Ovary (tissue), 9 donors: Measurements from ENCODE around the gene HSPA8. TPM values are rescaled to one million over a fixed set of nuclear protein-coding genes. Genes with fewer than 3 reads are reported as not detected.

Experiments used
- DNase-seq, 5 donors: peaks; one replicate each; pipeline ENCODE4 v3.0.0-alpha.2; 2019 to 2020
- H3K27ac ChIP-seq, 2 donors: fragments of 200-600 bp; one replicate each; pipeline versions ENCODE4 v1.5.1 to v1.8.0; 2019 to 2022
- H3K27me3 ChIP-seq: fragments of 200-600 bp; one replicate; pipeline ENCODE4 v1.8.0; 2022
- H3K36me3 ChIP-seq: fragments of 200-600 bp; sonication (generic); one replicate; pipeline ENCODE4 v1.5.1; 2019
- H3K4me1 ChIP-seq: one replicate; pipeline ENCODE4 v1.8.1; 2013; ENCODE audit warnings: mild to moderate bottlenecking, moderate library complexity; ENCODE audit not compliant: insufficient read depth
- H3K4me3 ChIP-seq: fragments of 200-600 bp; sonication (generic); one replicate; pipeline ENCODE4 v1.5.1; 2017
- H3K9me3 ChIP-seq, 2 donors: fragments of 200-600 bp in 1 of 2; sonication (generic) in 1 of 2; one replicate each; pipeline versions ENCODE4 v1.5.1 to v1.8.1; 2013 to 2019; ENCODE audit warnings: mild to moderate bottlenecking in 1 of 2, moderate library complexity in 1 of 2
- EP300 ChIP-seq: sonication (generic); formaldehyde crosslinking; IDR thresholded peaks from one replicate; pipeline ENCODE4 v1.6.1; 2017; ENCODE audit warnings: antibody characterized with exemption
- POLR2A ChIP-seq: fragments of 450-650 bp; IDR thresholded peaks from one replicate; pipeline ENCODE4 v1.6.1; 2017; ENCODE audit warnings: antibody characterized with exemption, mild to moderate bottlenecking, moderate library complexity
- WGBS, 3 donors: extraction: QIAGEN DNeasy Blood & Tissue Kit in 1 of 3; methylation state at CpG; one replicate each; pipeline versions ENCODE4 v1.1.5 to v1.1.7; 2013 to 2017; 5-methylcytosine and 5-hydroxymethylcytosine counted together
- intact Hi-C, 4 donors: fragments of 100-400 bp; cut with DNase I; formaldehyde crosslinking; loops; one replicate each; pipeline versions ENCODE4 v1.11.0 to v1.15.1; 2022 to 2023
- polyA plus RNA-seq, 2 donors: library from polyadenylated mRNA; stranded (reverse); fragments of 200-250 nt in 1 of 2; fragments of 350-450 nt in 1 of 2; fragmentation: Illumina TruSeq in 1 of 2; extraction: RNeasy Lipid Tissue Mini Kit (QIAGEN cat#74804) in 1 of 2; gene quantifications; one replicate each; pipeline ENCODE4 v1.2.3, GENCODE V29; 2013 to 2014
- small RNA-seq: library from RNA; depleted of rRNA; stranded (forward); fragments of <200 nt; gene quantifications from one replicate; pipeline ENCODE3, GENCODE V24; 2016
- total RNA-seq, 7 donors: library from RNA; depleted of rRNA in 2 of 7; stranded (reverse); fragments of >200 nt in 2 of 7; fragmentation: NEBNext Ultra II Directional in 3 of 7; extraction: Animal tissue kit (Norgen Biotek cat#: 25700) in 3 of 7; gene quantifications; one replicate each; pipeline versions ENCODE4 v1.1.0 to v1.2.4, GENCODE V29; 2016 to 2023
- TF ChIP-seq, protein P1 (sequence below), 3 donors: fragments of 450-650 bp in 2 of 3; fragments of 200-600 bp in 1 of 3; IDR thresholded peaks; one replicate each; pipeline versions ENCODE4 v1.5.1 to v1.8.0; 2016 to 2022; ENCODE audit warnings: antibody characterized with exemption in 3 of 3, mild to moderate bottlenecking in 1 of 3
- donor health status: DM: no; HTN: no; CAD: no; lungs with moderate emphysema.
- donor health status: DM: no; HTN: no; CAD: no.
- donor health status: Bipolar disorder and iron deficiency.
- donor health status: DM: yes; HTN: yes; CAD: no.
- donor health status: DM: no; HTN: no; CAD: no.
- donor health status: DM: yes; HTN: yes; CAD: no.

HSPA8 gene
- total and polyA plus RNA-seq, 9 donors = 289 to 1,795 (median 747) TPM

DNA sequence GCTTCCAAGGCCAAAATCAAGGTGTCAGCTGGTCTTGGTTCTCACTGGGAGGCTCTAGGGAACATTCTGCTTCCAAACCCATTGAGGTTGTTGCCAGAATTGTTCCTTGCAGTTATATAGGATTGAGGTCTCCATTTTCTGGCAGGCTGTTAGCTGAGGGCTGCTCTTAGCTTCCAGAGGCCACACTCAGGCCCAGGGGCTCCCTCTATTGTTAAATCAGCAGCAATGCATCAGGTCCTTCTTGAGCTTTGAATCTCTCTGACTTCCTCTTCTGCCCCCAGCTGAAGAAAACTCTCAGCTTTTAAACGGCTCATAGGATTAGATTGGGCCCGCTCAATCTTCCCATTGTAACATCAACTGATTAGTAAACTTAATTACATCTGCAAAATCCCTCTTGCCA, 41.0 kb downstream of the HSPA8 start:
- no peak for DNase-seq
- no peak overlapping the region for H3K27ac ChIP-seq
- intact Hi-C loops = loop anchor here in 1 of 4 donors (5.0 kb wide), 1 partner anchor 159 kb away; no protein-coding TSS in a partner anchor
- no peak overlapping the region for H3K4me3 ChIP-seq
- no peaks in the 10 kb centered on the region for H3K36me3 ChIP-seq
- TF ChIP-seq POLR2A = no peak
- TF ChIP-seq, protein P1, sequence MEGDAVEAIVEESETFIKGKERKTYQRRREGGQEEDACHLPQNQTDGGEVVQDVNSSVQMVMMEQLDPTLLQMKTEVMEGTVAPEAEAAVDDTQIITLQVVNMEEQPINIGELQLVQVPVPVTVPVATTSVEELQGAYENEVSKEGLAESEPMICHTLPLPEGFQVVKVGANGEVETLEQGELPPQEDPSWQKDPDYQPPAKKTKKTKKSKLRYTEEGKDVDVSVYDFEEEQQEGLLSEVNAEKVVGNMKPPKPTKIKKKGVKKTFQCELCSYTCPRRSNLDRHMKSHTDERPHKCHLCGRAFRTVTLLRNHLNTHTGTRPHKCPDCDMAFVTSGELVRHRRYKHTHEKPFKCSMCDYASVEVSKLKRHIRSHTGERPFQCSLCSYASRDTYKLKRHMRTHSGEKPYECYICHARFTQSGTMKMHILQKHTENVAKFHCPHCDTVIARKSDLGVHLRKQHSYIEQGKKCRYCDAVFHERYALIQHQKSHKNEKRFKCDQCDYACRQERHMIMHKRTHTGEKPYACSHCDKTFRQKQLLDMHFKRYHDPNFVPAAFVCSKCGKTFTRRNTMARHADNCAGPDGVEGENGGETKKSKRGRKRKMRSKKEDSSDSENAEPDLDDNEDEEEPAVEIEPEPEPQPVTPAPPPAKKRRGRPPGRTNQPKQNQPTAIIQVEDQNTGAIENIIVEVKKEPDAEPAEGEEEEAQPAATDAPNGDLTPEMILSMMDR (IDR thresholded peaks at IDR 0.05) = no peak
- no peak for TF ChIP-seq EP300
- WGBS, 3 donors = 54 to 59% (median 54%) methylated on average over 2 of the region's 2 CpGs
- no peaks in the 10 kb centered on the region for H3K9me3 ChIP-seq
- H3K4me1 ChIP-seq = no peaks in the 10 kb centered on the region
- no peaks in the 10 kb centered on the region for H3K27me3 ChIP-seq

DNA sequence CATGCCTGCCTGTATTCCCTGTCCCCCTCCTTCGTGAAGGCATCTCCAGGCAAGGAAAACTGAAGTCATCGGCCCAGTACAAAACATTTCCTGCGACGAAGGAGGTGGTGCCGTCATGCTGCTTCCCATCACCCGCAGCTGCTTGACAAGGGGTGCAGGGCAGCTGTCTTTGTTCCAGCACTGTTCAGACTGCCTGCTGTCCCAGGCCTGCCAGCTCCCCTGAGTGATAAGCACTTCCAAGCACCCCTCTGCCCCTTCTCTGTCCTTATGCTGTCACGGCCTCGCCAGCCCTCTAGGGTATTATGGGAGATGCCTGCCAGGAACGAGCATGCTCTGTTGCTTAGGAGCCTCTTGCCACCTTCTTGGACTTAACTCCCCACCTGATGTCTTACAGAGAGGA, 43.2 kb downstream of the HSPA8 start:
- H3K4me3 ChIP-seq = no peak overlapping the region
- DNase-seq = no peak
- H3K27ac ChIP-seq = no peak overlapping the region
- no peaks in the 10 kb centered on the region for H3K9me3 ChIP-seq
- 86 to 91% (median 86%) methylated on average over 9 of the region's 9 CpGs for WGBS, 3 donors
- TF ChIP-seq POLR2A (no peak), EP300 (no peak)
- TF ChIP-seq, protein P1 (IDR thresholded peaks at IDR 0.05) = no peak
- no peaks in the 10 kb centered on the region for H3K4me1 ChIP-seq
- no peaks in the 10 kb centered on the region for H3K36me3 ChIP-seq
- intact Hi-C loops = loop anchor here in 1 of 4 donors (5.0 kb wide), 1 partner anchor 146 kb away; no protein-coding TSS in a partner anchor
- H3K27me3 ChIP-seq = no peaks in the 10 kb centered on the region

DNA sequence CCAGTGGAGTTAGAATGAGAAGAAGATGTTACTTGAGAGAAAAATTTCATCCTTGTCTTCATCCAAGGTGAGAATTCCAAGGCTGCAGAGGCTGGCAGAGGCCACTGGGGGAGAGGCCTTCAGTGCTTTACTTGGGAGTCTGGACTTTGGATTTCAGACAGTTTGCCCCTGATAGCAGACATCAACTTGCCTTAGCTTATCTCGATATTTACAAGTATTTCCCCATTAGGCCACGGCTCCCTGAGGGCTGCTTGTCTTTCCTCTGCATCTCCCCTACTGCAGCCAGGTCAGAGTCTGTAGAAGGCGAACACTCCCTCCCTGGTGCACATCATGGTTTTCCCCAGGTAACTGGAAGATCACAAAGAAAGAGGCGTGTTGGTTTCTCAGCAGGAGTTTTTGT, 50.4 kb downstream of the HSPA8 start:
- intact Hi-C loops = no loop called here

More for the DNA sequence above, 50.4 kb downstream of the HSPA8 start:
- Histone ChIP-seq H3K27ac (no peak overlapping the region), H3K36me3 (no peaks in the 10 kb centered on the region), H3K9me3 (no peaks in the 10 kb centered on the region), H3K4me1 (no peaks in the 10 kb centered on the region), H3K27me3 (no peaks in the 10 kb centered on the region), H3K4me3 (no peak overlapping the region)
- WGBS, 3 donors = 51 to 54% (median 53%) methylated on average over 4 of the region's 4 CpGs
- TF ChIP-seq POLR2A = no peak
- TF ChIP-seq EP300 = no peak
- TF ChIP-seq, protein P1 (IDR thresholded peaks at IDR 0.05) = no peak
- no peak for DNase-seq

Small RNA genes lying within 50 kb of the gene (small RNA-seq; reads per million reads assigned to genes)
- gene RPL31P47 = not detected
- not detected for gene SNORD14C
- not detected for gene SNORD14D
- gene SNORD14E = 49.4 reads per million, percentile 89 among the genes with 10 or more reads in this experiment

Other genes with a start within 250 kb of the HSPA8 start
- gene CRTAM, start 223.6 kb downstream of the HSPA8 start, total RNA-seq = under 1 TPM in 5 of 7 donors, not detected in 2; 0.10 to 0.92 (median 0.30) TPM
- under 1 TPM; 0.06 to 0.83 TPM for gene CRTAM, start 223.6 kb downstream of the HSPA8 start, polyA plus RNA-seq
- 1 to 10 TPM; 3.0 to 7.9 (median 3.7) TPM for gene JHY, start 179.4 kb downstream of the HSPA8 start, total RNA-seq
- gene JHY, start 179.4 kb downstream of the HSPA8 start, polyA plus RNA-seq = 1 to 10 TPM; 2.2 to 4.2 TPM
- not detected for gene BSX, start 80.3 kb downstream of the HSPA8 start, total RNA-seq
- gene BSX, start 80.3 kb downstream of the HSPA8 start, polyA plus RNA-seq = not detected
- 10 to 100 TPM; 21.9 to 70.5 (median 25.3) TPM for gene CLMP, start 133.1 kb upstream of the HSPA8 start, total RNA-seq
- gene CLMP, start 133.1 kb upstream of the HSPA8 start, polyA plus RNA-seq = 10 to 100 TPM; 11.9 to 33.7 TPM